ENCODE measurements around the gene LPCAT1. TPM values are rescaled to one million over a fixed set of nuclear protein-coding genes. Genes with fewer than 3 reads are reported as not detected.

The LPCAT1 gene
- total and polyA plus RNA-seq, 8 donors = 5.2 to 229 (median 14.4) TPM

DNA sequence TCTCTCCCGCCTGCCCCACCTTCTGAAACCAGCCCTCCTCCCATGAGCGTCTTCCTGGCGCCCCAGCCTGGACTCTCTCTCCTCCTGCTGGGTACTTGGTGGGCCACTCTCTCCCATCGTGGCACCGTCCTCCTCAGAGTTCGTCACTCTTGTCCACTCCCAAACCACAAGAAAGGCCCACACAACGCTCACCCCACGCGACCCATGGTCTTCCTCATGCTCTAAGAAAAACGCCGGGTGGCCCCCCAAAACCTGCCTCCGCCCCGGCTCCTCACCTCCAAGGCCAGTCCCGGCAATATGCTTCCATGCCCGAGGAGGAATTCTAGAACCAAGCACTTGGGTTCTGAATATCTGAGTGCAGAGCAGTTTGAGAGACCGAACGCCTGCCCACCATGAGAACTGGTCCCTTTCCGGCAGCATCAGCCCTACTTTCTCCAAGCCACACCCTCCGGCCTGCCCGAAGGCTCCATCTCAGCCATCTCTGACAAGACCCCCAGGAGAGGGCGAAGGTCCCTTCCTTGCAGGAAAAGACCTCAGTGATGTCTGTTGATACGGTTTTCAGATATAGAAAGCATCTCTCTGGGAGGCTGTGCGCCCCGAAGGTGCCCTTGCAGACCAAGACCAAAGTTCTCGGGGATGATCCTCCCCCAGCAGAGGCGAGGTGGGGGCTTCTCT, 93.5 kb downstream of the LPCAT1 start:
- intact Hi-C loops (cut with DNase I; ENCODE audit: low total_unique reads) = no loop called here
- Histone ChIP-seq H3K27ac (no peak overlapping the region), H3K27me3 (no peaks in the 10 kb centered on the region), H3K4me1 (no peaks in the 10 kb centered on the region), H3K4me3 (no peak overlapping the region), H3K36me3 (no peaks in the 10 kb centered on the region), H3K9me3 (peaks cover 5 to 58% (median 40%) of the 10 kb centered on the region in 4 donors)
- 85 to 92% (median 86%) methylated on average over 22 to 26 of the region's 26 CpGs for WGBS, 5 donors
- TF ChIP-seq, protein P1, sequence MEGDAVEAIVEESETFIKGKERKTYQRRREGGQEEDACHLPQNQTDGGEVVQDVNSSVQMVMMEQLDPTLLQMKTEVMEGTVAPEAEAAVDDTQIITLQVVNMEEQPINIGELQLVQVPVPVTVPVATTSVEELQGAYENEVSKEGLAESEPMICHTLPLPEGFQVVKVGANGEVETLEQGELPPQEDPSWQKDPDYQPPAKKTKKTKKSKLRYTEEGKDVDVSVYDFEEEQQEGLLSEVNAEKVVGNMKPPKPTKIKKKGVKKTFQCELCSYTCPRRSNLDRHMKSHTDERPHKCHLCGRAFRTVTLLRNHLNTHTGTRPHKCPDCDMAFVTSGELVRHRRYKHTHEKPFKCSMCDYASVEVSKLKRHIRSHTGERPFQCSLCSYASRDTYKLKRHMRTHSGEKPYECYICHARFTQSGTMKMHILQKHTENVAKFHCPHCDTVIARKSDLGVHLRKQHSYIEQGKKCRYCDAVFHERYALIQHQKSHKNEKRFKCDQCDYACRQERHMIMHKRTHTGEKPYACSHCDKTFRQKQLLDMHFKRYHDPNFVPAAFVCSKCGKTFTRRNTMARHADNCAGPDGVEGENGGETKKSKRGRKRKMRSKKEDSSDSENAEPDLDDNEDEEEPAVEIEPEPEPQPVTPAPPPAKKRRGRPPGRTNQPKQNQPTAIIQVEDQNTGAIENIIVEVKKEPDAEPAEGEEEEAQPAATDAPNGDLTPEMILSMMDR (IDR thresholded peaks at IDR 0.05) = no peak
- TF ChIP-seq POLR2AphosphoS5 (IDR thresholded peaks at IDR 0.05) (no peak), POLR2A (IDR thresholded peaks at IDR 0.05) (no peak), EP300 (IDR thresholded peaks at IDR 0.05) (no peak)
- DNase-seq = peak in 1 of 2 donors; percentile 18

DNA sequence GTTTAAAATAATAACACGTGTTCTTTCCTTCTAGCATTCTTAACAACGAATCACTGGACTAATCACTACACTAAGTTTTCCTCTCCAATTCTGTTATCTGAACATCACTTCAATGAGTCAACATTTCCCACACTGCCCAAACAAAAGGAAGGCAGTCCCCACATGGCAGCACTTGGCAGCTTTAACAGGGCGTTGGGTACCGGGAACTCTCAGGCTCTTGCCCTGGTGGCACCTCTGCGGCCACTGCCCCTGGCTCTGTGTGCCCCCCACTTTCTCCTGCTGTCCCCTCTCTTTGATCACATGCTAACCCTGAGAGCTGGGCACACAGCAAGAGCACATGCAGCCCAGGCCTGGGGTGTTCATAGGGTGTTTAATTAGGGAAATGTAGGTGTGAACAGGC, 94.3 kb downstream of the LPCAT1 start:
- no peaks in the 10 kb centered on the region for H3K36me3 ChIP-seq
- no peak overlapping the region for H3K4me3 ChIP-seq
- no peaks in the 10 kb centered on the region for H3K4me1 ChIP-seq
- peaks cover 5 to 61% (median 40%) of the 10 kb centered on the region in 4 donors for H3K9me3 ChIP-seq
- 53 to 68% (median 59%) methylated on average over 5 of the region's 5 CpGs for WGBS, 5 donors
- TF ChIP-seq, protein P1 (IDR thresholded peaks at IDR 0.05) = no peak
- TF ChIP-seq POLR2A (IDR thresholded peaks at IDR 0.05) (no peak), POLR2AphosphoS5 (IDR thresholded peaks at IDR 0.05) (no peak), EP300 (IDR thresholded peaks at IDR 0.05) (no peak)
- DNase-seq = peak in 1 of 2 donors; percentile 44
- H3K27ac ChIP-seq = no peak overlapping the region
- intact Hi-C loops (cut with DNase I; ENCODE audit: low total_unique reads) = no loop called here
- H3K27me3 ChIP-seq = peaks cover 0 to 2% (median 0%) of the 10 kb centered on the region in 3 donors

DNA sequence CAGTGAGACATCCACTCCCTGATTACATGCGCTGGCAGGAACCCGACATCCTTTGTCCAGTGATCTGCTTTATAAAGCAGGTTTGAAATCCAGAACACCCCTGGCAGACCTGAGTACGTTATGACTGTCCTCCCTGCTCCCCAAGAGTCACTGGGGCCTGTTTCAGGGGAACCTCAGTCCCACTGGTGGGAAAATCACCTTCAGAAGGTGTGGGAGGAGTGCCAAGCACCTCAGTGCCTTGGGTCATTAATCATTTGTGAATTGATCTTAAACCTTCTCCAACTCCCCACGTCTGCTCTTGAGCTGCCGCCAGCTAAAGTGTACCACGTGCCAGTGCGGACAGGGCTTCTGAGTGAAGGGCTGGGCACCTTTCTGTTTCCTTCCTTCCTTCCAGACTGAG, 94.7 kb downstream of the LPCAT1 start:
- H3K27ac ChIP-seq = no peak overlapping the region
- H3K4me1 ChIP-seq = no peaks in the 10 kb centered on the region
- no peaks in the 10 kb centered on the region for H3K36me3 ChIP-seq
- H3K27me3 ChIP-seq = peaks cover 0 to 6% (median 0%) of the 10 kb centered on the region in 3 donors
- peak in 1 of 2 donors; percentile 24 for DNase-seq
- peaks cover 5 to 61% (median 40%) of the 10 kb centered on the region in 4 donors for H3K9me3 ChIP-seq
- intact Hi-C loops (cut with DNase I; ENCODE audit: low total_unique reads) = no loop called here
- 69 to 87% (median 78%) methylated on average over 7 of the region's 7 CpGs for WGBS, 5 donors
- no peak for TF ChIP-seq POLR2AphosphoS5 (IDR thresholded peaks at IDR 0.05)
- no peak for TF ChIP-seq EP300 (IDR thresholded peaks at IDR 0.05)
- no peak for TF ChIP-seq POLR2A (IDR thresholded peaks at IDR 0.05)
- TF ChIP-seq, protein P1 (IDR thresholded peaks at IDR 0.05) = no peak
- no peak overlapping the region for H3K4me3 ChIP-seq

DNA sequence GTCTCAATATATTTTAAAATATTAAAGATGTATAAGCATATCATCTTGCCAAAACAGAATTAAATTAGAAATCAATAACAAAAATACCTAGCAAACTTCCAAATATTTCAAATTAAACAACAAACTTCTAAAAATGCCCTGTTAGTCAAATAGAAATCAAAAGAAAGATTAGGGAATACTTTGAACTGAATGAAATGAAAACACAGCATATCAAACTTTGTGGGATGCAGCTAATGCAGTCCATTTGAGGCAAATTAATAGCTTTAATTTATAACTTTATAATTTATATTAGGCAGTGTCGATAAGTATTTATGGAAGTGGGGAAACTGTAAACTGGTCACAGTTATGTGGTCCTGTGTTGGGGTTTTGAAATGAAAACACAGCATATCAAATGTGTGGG, 95.7 kb downstream of the LPCAT1 start:
- intact Hi-C loops (cut with DNase I; ENCODE audit: low total_unique reads) = no loop called here
- no peak for DNase-seq
- no peak overlapping the region for H3K27ac ChIP-seq
- no peaks in the 10 kb centered on the region for H3K36me3 ChIP-seq
- peaks cover 5 to 61% (median 40%) of the 10 kb centered on the region in 4 donors for H3K9me3 ChIP-seq
- no peaks in the 10 kb centered on the region for H3K4me1 ChIP-seq
- no peak overlapping the region for H3K4me3 ChIP-seq
- H3K27me3 ChIP-seq = peaks cover 0 to 15% (median 0%) of the 10 kb centered on the region in 3 donors
- 70 to 91% (median 85%) methylated on average over 1 of the region's 1 CpG for WGBS, 5 donors
- TF ChIP-seq EP300 (IDR thresholded peaks at IDR 0.05) (no peak), POLR2AphosphoS5 (IDR thresholded peaks at IDR 0.05) (no peak), POLR2A (IDR thresholded peaks at IDR 0.05) (no peak)
- TF ChIP-seq, protein P1 (IDR thresholded peaks at IDR 0.05) = no peak

Data from stomach (tissue), 9 donors.